LNCaP clone FGC (cell line): ENCODE measurements around the gene UBE2R2.

Experiments
- DNase-seq: peaks from one replicate; pipeline ENCODE4 v3.0.0-alpha.2; 2011; ENCODE audit warnings: low read depth
- H3K4me3 ChIP-seq: 2 replicates; pipeline ENCODE4 v1.5.1; 2011; ENCODE audit warnings: mild to moderate bottlenecking, low read depth, low read length, control low read depth
- CTCF ChIP-seq: IDR thresholded peaks from 2 replicates; pipeline ENCODE4 v1.5.1; 2012; ENCODE audit warnings: mild to moderate bottlenecking; ENCODE audit not compliant: control insufficient read depth, insufficient read depth; ENCODE audit errors: extremely low read depth

UBE2R2 gene

DNA sequence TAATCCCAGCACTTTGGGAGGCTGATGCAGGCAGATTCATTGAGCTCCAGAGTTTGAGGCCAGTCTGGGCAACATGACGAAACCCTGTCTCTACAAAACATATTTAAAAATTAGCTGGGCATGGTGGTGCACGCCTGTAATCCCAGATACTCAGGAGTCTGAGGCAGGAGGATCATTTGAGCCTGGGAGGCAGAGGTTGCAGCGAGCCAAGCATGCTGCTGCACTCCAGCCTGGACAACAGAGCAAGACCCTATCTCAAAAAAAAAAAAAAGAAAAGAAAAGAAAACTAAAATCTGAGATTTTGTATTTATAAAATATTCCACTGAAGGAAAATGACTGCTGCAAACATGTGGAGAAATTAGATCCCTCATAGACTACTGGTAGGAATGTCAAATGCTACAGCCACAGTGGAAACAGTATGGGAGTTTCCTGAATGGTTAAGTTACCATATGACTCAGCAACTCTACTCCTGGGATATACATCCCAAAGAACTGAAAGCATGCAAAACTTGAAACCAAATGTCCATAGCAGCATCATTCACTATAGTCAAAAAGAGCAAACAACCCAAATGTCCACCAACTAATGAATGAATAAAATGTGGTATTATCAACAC is 125.6 kb downstream of the UBE2R2 start:
- no peak overlapping the region for H3K4me3 ChIP-seq
- no peak for DNase-seq
- no peak for TF ChIP-seq CTCF

DNA sequence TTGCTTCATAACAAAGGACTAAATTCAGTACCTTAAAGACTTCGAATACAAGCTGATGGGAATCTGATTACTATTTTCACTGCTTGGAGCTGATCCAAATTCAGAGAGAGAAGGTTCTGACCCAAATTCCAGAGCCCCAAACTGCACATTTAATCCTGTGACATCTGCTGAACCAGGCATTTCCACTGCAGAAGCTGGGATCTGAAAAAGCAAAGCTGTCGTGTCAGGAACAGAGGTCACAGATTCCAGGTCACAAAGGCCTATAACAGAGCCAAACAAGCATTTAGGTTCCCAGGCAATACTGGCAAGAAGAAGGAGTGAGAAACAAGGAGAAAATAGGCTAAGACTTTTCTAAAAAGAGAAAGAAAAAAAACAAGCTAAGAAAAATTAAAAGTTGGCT is 126.4 kb downstream of the UBE2R2 start:
- no peak for TF ChIP-seq CTCF
- H3K4me3 ChIP-seq = no peak overlapping the region
- DNase-seq = no peak

DNA sequence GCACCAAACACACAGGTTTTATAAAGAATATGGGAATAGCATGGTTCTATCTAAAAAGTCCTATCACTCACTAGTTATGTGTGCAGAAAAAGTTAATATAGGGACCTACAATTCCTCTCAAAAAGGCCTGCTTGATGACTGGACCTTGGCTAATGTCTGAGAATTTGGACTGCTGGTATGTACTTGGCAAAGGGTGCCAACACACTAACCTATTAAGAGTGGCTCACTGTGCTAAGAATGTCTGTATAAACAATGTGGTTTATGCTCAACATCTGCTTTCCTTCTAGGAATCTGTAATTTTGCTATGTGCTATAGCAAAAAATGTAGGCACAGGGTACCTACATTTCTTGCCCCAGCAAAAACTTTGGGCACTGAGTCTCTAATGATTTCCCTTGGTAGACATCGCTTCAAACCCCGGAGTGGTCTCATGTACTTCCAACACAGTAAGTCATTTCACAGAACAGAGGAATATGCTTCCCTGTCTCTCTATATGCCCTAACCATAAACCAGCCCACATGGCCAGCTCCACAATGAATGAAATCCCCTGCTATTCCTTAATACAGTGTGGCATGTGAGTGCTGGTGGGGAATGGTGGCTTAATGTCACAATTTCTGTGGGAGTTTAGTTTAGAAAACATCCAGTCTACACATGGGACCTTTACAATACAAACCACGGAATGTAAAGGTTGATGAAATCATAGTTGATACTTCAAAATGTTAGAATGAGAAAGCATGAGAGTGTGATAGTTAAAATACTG is 130.0 kb downstream of the UBE2R2 start:
- no peak for DNase-seq

DNA sequence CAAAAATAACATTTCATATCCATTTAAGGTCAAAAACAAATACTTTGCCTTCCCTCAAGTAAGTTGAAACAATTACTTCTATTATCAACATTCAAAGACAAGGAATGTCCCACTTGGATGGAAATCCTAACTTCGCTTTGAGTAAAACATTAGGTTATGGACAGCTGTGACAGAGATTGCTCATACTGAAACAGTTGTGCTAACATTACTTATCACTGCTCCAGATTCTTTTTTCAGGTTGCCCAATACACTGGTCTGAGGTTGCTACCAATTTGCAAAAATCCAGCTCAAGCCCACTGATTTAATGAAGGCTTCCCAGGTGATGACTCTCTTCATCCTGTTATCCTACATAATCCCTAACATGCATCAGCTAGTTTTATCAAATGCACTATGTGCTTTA is 133.4 kb downstream of the UBE2R2 start:
- no peak for DNase-seq
- TF ChIP-seq CTCF = no peak
- H3K4me3 ChIP-seq = no peak overlapping the region

More for the DNA sequence above, 130.0 kb downstream of the UBE2R2 start:
- no peak overlapping the region for H3K4me3 ChIP-seq
- no peak for TF ChIP-seq CTCF

- no peak overlapping the region for H3K4me3 ChIP-seq
- no peak for TF ChIP-seq CTCF
- DNase-seq = no peak
These were observed 135.1 kb downstream of the UBE2R2 start for GRCh38 chr9:33952066-33952465.

DNA sequence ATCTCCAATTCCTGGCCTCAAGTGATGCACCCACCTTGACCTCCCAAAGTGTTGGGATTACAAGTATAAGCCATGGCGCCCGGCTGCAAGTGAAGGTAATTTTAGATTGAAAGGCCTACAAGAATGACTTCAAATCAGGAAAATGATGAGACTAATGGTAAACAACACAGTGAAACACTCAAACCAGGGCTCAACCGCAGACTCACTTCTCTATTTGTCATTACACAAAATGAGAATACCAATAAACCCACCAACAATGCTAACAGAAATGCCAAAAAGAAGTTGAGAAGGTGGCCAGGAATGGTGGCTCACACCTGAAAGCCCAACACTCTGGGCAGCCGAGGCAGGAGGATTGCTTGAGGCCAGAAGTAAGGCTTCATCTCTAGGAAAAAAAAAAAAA is 139.6 kb downstream of the UBE2R2 start:
- TF ChIP-seq CTCF = no peak
- H3K4me3 ChIP-seq = no peak overlapping the region
- no peak for DNase-seq
